GM11168 (cell line): ENCODE data around the gene MPZL1.

Experiments used
- in situ Hi-C: fragments of 300-500 bp; cut with MboI; formaldehyde crosslinking; loops from one replicate; pipeline ENCODE4 v1.12.0; 2022; ENCODE audit warnings: low sequenced_read_pairs; ENCODE audit not compliant: unreplicated experiment

The MPZL1 gene

DNA sequence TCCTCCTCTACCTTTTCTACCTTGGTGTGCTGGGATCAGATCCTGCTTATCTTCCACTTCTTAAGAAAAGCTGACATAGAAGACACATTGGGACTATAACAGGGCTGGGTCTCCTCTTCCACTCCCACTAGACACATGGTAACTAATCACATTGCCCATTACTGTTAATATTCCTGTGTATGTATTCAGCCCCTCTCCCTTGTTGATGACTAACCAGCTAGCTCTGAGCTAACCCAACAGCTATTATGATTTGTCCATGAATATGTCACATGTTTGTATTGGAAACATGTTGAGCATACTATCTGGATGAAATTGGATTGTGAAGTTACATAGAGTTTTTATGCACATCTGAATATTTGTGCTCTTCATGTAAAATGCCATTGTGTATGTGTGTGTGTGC is 52.9 kb downstream of the MPZL1 start:
- in situ Hi-C loops: no loop called here

DNA sequence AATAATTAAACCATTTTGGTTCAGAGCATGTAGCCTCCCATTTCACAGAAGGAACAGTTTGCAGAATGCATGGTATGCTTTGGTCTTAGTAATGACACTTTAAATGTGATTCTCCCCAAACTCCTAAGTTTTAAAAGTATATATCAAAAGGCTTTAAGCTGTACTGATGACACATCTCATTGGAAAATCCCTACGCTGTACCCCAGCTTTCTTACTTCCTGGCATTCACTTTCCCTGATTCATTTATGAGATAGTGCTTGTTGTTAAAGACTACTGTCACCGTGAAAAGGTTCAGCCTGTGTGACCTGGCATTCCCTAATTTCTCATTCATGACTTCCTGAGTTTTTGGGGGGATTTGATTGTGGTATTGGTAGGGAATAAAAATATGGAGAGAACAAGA is 53.4 kb downstream of the MPZL1 start:
- in situ Hi-C loops: no loop called here

DNA sequence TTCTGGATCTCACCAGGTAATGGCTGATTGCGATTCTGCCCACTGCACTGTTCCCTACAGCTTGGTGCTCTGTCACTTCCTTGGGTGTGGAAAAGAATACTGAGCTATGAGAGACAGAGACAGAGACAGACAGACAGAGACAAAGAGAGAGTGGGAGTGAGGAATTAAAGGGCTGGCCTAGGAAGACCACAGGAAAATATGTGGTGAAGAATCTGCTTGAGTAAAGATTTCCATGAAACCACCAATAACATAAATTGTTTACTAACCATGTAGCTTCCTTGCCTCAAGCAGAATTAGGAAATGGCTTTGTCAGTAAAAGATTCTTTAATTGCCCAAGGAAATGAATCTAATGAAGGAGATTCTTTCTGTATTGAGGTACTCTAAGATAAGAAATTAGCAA is 54.4 kb downstream of the MPZL1 start:
- in situ Hi-C loops: no loop called here

DNA sequence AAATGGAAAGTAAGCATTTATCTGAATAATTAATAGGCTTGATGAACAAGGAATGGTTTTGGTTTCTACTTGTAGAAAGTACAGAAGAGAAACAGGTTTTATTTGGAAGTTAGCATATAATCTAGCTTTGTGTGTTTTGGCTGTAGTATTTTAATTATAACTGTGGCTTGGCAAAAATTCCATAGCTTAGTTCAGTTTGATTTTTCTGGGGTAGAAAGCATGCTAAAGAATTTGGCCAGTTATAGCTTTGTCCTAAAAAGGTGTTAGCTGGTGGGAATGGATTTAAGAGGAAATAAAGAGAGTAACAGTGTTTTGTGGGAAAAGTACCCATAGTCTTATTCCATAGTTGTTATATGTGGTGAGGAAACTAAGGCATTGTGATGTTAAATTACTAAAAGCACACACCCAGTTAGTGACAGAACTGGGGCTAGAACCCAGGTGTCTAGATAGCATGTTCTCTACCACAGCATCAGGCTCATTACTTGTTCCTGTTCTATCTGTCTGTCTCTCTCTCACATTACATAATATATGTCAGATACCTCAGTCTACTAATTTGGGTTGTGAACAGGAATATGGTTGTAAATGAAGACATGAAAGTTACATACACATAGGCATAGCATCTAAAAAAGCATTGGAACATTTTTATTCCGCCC is 55.0 kb downstream of the MPZL1 start:
- in situ Hi-C loops: no loop called here

DNA sequence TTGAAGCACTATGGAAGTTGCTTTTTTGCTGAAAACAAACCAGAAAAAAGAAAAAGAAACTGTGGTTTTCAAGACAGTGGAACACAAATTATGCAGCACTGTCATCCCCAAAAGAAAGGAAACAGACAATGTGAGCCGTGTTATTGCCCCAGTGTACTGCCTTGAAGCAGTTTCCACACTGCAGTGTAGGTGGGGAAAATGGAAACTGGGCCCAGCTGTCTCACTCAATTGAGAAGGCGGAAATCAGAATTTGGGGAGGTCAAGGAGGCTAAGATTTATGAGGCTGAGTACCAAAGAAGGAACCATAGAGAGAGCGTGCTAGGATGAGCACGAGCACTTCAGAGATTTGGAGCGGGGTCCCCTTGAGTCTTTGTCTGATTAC is 55.5 kb downstream of the MPZL1 start:
- in situ Hi-C loops: no loop called here

DNA sequence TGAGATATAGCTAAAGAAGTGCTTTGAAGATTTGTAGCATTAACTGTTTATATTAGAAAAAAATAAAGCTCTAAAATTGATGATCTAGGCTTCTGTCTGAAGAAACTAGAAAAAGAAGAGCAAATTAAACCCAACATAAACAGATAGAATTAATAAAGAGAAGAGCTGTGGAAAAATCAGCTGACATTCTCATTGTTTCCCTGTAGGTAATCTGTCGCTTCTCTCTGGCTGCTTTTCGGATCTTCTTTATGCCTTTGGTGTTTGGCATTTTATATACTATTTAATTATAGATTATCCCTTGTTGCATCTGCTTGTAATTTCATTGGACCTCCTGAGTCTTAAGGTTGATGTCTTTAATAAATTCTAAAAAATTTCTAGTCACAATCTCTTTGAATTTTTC is 59.8 kb downstream of the MPZL1 start:
- in situ Hi-C loops: no loop called here

DNA sequence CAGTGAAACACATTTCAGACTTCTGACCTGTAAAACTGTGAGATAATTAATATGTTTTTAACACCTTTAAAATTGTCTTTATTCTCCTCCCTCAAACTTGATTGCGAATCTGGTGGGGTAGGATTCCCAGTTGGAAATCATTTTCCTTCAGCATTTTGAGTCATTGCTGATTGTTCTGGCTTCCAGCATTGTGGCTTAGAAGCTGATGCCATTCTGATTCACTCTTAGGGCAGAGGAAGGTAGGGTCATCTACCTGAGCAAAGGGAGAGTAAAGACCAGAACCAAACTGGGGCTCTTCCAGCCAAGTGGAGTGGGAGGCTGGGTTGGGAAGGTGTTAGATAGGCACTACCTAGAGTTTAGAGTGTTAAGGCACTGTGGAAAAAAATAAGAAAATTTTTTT is 61.2 kb downstream of the MPZL1 start:
- in situ Hi-C loops: no loop called here

DNA sequence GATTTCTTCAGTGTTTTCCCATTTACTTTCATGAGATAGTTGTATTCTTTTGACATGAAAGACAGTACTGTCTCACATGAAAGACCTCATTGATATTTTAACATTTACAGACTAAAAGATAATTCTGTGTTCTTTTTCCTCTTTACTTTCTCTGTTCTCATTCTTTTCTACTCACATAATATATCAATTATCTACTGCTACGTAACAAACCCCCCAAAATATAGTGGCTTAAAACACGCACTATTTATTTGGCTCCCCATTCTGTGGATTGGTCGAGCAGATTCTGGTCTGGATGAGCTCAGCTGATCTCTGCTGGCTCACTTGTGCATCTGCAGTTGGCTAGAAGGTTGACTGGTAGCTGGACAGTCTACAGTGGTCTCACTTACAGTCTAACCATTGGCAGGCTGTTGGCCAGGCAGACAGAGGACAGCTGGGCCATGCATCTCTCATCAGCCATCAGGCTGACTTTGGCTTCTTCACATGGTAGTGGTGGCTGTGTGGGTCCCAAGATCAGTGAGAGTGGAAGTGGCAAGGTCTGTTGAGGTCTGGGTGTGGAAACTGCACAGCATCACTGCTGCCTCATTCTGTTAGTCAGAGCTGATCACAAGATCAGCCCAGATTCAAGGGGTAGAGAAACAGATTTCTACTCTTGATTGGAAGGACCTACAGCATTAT is 63.2 kb downstream of the MPZL1 start:
- in situ Hi-C loops: no loop called here

DNA sequence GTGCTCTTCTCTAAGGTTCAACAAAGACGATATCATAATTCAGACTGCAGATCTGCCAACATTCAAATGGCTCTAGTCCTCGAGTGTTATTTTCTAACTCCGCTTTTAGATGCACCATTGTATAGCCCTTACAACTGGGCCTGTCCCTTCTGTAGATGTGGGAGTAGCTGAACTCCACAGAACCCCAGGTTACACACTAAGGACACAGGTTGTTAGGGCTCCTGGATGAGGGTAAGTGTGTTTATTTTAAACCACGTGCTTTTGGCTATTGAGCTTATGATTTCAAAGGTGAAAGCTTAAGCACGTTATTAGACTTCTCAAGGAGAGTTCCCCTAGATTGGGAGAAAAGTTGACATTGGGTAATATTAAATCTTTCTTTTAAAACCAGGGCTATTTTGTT is 64.7 kb downstream of the MPZL1 start:
- in situ Hi-C loops: no loop called here

DNA sequence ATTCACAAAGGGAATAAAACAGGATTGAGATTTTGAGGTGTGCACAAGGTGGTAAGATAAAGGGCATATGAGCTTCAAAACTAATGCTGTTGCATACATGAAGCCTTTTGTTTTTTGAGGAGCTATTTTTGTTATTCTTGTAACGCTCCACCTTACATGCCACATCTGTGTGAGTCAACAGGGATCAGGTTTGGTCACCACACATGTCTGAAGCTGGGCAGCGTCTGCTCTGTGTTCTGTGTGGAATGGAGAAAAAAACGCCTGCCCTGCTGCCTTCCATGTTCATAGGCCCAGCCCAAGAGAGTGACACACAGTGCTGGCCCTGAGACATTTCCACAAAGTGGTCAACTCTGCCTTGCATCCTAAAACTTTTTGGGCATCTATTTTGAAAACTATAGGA is 67.7 kb downstream of the MPZL1 start:
- in situ Hi-C loops: no loop called here

DNA sequence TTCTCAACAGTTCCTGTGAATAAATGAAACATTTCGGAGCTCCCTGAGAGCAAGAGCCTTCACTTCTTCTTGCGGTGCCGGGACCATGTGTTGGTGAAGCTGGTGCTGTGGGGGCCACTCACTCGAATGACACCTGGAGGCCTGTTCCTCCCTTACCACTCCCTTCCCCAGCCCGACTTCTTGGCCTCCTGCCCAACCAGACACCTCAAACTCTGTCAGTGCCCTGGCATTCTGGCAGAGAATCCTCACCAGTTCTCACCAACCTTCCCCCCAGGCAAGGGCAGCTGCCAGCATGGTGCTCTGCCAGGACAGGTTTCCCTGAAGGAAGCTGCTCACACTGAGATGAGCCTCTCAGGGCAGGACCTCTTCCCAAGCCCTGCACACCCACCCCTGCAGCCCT is 68.3 kb downstream of the MPZL1 start:
- in situ Hi-C loops: no loop called here

DNA sequence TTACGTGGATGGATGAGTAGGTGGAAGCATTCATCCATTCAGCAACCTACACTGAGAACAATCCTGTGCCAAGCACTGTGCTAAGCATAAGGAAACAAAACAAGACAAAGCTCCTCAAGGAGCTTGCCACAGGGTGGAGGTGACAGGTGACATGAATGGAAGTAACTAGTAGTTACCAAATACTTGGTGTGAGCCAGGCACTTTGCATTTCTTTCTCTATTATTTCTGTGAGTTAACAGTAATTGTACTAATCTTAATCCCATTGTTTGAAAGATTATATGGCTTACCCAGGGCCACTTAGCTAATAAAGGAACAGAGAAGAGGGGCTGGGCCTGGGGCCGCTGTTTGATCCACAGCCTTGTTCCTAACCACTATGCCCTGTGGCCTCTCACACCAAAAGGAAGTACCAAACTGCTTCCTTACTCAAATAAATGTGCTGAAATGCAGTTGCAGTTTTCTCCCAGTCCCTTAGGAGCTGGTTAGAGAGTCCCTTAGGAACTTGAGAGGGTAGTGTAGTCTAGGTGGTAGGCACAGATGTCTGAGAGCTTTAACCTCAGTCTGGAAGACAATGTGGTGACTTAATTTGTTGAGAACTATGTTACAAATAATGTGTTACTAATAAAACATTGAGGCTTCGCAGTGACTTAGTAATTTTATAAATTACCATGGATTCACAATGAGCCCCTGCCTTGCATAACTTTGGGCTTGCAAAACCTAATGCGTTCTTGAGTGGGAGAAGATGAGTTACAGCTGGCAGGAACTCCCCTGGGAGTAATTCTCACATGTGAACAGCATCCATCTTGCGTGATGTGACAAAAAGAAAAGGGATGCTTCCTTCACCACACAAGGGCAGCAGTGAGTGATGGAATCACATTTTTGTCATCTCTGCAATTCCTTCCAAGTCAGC is 69.8 kb downstream of the MPZL1 start:
- in situ Hi-C loops: no loop called here

DNA sequence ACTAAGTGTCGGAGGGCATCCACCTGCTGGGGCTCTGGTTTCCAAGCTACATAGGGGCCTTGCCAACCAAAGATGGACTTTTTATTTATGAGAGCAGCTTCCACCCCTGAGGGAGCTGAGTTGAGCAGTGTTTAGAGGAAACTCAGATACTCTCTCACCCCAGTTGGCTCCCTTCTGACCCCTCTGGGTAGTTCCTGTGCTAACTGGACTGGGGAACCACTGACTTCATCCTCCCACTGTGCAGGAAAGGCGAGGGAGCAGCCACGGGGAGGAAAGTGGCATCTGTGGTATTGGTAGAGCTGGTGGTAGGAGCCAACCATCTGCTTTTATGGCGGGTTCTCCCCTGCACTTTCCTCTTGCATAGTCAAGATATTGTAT is 70.4 kb downstream of the MPZL1 start:
- in situ Hi-C loops: no loop called here

DNA sequence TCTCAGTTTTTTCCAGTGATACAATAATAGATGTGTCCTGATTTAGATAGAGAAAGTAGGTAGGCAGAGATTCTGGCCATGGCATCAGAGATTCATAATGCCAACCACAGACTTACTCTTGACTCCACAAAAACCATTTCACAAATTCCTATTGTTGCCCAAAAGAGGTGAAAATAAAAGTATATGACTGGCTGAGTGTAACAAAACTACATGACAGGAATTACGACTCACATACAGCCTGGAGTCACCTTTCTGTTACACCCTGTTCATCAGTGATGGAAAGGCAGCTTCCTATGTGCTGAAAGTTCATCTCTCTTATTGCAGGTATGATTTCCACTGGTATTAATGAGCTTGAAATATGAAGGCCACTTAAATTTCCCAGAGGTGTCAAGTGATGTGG is 72.3 kb downstream of the MPZL1 start:
- in situ Hi-C loops: no loop called here

DNA sequence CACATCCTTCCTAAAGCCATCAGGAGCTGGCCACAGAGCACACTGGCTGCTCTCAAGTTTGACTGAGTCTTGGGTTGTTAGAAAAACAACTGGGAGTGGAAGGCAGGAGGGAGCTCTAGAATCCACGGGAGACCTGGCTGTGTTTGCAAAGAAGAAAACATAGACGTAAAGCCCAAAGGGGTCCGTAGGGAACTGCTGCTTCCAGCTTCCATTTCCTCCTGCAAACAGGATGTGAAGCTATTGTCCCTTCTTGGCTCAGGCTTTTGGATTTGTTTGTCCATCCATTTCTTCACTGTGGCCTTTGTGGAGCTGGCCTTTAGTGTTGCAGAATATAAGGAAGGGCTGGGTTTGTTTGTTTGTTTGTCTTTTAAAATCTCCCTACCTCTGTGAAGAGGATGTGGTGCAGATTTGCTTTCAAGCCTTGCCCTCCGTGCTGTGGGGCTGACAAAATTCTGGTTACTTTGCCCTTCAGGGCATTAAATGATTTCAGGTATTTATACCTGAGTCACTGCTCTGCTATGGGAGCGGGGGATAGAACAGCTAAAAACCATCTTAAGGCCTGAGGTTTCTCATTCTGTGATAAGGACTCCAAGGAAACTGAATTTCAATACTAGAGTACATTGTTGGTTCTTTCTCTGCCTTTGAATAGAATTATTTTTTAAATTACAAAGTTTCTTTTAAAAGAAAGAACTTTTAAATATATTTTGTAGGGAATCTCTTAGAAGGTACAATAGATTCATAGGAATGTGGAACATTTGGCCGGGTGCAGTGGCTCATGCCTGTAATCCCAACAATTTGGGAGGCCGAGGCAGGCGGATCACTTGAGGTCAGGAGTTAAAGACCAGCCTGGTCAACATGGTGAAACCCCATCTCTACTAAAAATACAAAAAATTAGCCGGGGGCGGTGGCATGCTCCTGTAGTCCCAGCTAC is 74.3 kb downstream of the MPZL1 start:
- in situ Hi-C loops: no loop called here

DNA sequence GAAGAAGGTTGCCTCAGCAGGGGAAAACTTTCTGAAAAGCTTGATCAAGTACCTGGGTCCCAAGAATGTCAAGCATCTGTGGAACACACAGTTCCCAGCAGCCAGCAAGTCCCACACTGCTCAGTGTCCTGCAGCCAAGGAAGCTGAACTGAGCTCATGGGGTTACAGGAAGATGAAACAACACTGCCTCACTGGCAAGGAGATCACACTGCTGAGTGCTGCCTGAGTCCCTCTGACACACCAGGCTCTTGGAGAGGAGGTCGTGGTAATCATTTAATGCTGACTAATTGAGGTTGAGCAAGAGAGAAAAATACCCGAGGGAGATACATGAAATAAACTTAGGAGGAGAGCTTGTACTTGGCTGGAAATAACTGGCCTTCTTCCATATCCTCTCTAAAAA is 75.2 kb downstream of the MPZL1 start:
- in situ Hi-C loops: no loop called here

DNA sequence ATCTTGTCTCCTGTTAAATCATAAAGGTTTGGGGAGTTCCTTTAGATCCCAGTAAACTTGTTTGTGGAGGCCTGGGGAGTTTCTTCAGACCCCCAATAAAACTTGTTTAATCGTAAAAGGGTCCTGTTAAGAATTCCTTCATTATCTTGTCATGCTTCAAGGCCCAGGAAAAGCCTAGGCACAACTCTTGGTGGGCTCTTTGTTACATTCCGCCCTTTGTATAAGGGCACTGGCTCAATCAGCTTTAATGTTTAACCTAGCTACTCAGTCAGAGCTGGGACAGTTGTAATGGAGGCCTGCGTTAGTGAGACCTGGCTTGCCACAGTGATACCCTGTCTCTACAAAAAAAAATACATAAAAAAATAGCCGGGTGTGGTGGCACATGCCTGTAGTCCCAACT is 77.2 kb downstream of the MPZL1 start:
- in situ Hi-C loops: no loop called here

DNA sequence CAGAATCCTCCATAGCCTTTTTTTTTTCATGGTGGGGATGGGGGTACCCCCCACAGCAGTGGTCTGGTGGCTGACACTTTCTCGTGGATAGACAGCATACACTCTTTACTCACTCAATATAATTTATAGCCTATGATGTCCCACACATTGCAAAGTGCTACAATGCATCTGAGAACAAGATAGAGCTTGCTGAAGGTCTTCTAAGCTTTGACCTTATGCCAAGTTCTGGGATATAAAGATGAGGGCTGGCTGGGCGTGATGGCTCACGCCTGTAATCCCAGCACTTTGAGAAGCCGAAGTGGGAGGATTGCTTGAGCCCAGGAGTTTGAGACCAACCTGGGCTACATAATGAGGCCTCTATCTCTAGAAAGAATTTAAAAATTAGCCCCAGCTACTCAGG is 78.0 kb downstream of the MPZL1 start:
- in situ Hi-C loops: no loop called here

DNA sequence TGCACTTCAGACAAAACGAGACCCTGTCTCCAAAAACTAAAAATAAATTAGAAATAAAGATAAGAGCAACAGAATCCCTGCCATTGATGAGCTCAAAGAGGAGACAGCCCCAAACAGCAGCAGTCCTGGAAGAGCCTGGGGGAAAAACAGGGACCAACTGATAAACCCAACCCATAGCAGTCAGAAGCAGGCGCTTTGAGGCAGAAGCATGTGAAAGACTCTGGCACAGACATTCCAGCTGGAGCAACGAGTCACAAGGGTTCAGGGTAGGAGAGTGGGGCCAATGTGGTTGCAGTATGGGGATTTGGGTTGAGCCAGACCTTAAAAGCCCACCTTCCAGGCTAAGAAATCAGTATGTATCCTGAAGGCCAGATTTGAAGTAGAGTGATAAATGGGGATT is 78.5 kb downstream of the MPZL1 start:
- in situ Hi-C loops: no loop called here

DNA sequence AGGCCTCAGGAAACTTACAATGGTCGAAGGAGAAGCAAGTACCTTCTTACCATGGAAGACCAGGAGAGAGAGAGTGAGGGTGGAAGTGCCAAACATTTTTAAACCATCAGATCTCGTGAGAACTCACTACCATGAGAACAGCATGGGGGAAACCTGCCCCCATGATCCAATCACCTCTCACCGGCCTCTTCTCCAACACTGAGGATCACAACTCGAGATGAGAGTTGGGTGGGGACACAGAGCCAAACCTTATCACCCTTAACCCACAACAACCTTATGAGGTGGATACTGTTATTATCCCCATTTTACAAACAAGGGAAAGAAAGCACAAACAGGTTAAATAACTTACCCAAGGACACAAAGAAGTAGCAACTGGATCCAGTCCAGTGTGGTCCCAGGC is 80.5 kb downstream of the MPZL1 start:
- in situ Hi-C loops: no loop called here
